ENCODE results near the gene DENND5B. TPM values are rescaled to one million over a fixed set of nuclear protein-coding genes. Genes with fewer than 3 reads are reported as not detected.
"Not testable (repeated sequence)": the region's sequence is repeated elsewhere in the genome, so short reads cannot be mapped to it uniquely, and the experiment has no call there.

The DENND5B gene
- 6.2 TPM for polyA plus RNA-seq (2013, experiment 1 of 2; ENCODE audit: insufficient read length)
- polyA plus RNA-seq (2013, experiment 2 of 2; ENCODE audit: insufficient read length), result 6.7 TPM

DNA sequence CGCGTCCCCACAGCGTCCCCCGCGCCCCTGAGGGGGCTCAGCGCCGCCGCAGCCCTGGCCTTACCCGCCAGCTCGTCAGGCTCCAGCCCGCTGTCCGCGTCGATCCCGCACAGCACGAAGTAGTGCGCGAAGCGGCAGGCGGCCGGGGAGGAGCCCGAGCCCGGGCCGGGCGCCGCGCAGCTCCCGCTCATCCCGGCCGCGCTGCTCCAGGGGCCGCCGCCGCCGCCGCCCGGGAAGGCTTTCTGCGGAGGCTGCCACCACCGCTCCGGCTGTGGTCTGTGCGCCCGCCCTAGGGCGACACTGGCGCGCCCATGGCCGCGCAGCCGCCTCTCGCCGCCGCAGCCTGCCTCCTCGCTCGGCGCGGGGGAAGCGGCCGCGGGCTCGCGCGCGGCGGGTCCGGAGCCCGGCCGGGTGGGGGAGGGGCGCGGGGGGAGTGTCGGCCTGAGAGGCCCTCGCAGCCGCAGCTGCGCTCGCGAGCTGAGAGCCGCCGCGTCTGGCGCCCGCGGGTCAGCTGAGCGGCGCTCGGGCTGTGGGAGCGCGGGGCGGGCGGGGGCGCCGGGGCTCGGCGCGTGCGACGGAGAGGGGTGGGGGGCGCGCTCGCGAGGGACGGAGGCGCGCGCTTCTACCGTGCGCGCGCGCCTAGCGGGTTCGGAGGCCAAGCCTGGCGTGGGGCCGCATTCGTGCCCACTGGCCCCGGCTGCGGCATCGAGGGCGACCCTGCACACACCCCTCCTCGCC lies at the start of gene DENND5B:
TSS of gene DENND5B (minus strand) at position 495 of the 738 bp plus-strand sequence. CDS start at position 191, 304 bp downstream.
- peak; percentile 68 for DNase-seq

DNA sequence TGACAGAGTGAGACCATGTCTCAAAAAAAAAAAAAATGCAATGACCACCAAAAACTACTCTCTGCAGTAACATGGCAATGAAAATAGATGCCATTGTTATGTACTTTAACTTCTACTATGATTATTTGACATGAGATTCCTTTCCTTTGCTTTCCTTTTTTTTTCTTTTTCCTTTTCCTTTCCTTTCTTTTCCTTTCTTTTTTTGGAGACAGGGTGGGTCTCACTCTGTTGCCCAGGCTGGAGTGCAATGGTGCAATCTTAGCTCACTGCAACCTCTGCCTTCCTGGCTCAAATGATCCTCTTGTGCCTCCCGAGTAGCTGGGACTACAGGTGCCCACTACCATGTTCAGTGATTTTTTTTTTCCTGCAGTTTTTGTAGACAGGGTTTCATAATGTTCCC lies 43.7 kb upstream of the DENND5B start:
- DNase-seq, result no peak

DNA sequence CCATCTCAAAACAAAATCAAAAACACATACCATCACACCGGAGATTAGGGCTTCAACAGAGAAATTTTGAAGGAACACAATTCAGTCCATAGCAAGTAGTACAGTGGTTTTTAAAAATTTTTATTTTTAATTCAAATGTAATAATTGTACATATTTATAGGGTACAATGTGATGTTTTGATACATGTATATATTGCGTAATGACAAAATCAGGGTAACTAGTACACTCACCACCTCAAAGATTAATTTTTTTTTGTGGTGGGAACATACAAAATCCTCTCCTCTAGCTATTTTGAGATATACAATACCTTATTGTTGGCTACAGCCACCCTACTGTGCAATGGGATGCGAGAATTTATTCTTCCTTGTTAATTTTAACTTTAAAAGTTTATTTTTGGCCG lies 42.5 kb upstream of the DENND5B start:
- no peak for DNase-seq

DNA sequence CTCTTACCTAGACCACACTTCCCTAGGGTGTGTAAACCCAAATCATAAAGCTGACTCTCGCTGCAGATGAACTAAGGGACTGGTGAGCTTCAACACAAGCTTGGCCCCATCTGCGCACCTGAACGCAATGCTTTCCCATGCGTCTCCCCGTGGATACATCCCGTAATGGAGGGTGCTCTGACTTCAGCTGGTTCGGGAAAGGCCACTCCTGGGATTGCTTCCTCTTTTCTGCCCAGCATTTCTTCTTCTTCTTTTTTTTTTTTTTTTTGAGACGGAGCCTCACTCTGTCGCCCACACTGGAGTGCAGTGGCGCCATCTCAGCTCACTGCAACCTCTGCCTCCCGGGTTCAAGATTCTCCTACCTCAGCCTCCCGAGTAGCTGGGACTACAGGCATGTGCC lies 40.9 kb upstream of the DENND5B start:
- no peak for DNase-seq

DNA sequence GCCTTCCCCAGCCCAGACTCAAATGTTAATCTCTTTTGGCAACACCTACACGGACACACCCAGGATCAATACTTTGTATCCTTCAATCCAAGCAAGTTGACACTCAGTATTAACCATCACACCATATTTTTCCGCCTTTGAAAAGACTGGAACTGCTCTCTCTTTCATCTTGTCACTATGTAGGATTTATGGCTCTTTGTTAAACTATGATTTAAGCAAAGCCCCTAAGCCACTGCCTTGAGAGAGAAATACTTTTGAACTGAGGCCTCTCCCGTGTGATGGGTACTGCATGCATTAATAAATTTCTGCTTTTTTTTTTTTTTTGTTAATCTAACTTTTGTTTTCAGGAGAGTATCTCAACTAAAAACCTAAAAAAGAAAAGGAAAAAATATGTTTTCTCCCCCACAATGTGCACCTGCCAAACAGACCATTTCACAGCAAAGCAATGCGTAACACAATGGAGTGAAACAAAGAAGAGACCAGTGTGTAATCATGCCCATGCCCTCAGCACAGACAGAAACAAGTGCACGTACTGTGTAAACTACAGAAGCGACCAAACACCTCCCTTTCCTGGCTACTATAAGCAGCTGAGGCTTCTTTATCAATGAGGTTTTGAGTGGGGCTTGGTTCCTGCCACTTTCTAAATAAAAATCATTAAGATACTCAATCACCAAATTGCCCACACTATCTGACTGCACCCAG lies 40.2 kb upstream of the DENND5B start:
- no peak for DNase-seq

DNA sequence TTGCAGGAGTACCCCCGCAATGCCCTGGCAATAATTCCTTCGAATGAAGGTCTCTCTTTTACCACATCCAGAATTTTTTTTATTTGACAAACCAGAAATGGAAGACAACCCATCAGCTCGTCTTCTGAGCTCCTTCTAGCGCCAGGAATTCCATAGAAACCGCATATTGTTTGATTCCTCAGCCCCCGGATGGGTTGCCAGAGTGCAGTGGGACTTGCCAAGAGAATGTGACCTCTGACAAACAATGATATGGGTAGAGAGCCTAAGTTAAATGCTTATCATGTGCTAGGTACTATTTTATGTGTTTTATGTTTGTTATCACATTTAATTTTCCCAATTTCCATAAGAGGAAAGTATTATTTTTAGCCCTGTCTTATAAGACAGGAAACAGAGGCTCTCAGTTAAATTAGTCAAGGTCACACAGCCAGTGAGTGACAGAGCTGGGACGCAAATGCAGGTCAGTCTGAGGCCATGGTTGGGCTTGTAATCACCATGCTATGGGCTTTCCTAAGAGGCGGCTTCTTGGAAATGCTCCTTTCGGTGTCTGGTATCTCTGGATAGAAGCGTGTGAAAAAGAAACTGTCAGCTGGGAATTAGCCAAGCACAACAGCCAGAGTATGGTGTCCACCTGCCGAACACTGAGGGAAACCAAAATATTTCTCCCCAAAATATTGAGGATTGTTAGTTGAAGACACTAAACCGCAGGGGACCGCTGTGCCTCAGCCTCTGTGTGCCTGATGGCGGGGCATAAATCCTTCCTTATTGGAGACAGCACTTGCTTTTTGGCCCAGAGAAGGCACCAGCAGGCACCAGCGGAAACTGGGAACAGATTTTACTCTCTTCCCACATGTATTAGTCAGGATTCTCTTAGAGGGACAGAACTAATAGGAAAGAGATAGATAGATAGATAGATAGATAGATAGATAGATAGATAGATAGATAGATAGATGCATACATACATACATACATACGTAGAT lies 39.1 kb upstream of the DENND5B start:
- DNase-seq, result peak; percentile 49

DNA sequence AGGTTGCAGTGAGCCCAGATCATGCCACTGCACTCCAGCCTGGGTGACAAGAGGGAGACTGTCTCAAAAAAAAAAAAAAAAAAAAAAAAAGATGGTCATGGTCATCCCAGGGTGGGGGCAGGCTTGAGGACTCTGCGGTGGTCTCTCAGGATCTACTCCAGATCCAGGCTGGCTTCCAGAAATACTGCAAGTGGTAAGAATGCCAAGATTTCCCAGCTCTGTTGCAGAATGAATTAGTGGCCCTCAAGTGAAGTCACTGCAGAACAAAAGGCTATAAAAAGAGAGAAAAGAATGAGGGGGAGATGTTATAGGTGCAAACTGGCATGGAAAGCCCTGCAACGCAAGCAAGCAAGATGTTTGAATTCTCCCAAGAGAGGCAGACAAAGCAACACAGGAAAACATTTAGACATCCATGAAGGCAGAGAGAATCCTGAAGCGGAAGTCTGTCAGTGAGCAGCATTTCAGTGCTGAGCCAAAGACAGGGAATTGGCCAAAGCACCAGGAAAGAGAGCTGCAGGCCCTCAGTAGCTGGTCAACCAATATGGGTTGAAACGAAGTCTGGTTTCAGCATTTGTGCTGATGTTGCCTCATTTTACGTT lies 36.6 kb upstream of the DENND5B start:
- DNase-seq, result no peak

DNA sequence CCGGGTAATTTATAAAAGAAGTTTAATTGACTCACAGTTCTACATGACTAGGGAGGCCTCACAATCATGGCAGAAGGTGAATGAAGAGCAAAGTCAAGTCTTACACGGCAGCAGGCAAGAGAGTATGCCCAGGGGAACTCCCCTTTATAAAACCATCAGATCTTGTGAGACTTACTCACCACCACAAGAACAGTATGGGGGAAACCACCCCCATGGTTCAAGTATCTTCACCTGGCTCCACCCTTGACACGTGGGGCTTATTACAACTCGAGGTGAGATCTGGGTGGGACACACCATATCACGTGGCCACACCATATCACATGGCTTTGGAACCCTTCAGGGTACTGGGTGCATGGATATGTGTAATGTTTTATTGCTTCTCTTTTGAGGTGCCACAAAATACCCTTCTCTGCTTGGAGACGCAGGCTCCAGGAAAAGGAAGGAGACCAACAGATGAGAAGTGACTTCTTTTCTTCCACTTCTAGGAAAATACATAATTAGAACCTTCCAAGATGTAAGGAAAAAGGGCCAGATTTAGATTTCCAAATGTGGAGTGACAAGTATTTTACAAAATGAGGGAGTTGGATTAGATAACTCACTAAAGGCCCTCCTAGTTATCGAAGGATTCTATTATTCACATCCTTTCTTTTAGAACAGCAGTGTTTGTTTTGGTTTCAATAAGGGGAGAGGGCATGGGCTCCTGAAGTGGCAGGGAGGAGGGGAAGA lies 35.5 kb upstream of the DENND5B start:
- DNase-seq, result no peak

DNA sequence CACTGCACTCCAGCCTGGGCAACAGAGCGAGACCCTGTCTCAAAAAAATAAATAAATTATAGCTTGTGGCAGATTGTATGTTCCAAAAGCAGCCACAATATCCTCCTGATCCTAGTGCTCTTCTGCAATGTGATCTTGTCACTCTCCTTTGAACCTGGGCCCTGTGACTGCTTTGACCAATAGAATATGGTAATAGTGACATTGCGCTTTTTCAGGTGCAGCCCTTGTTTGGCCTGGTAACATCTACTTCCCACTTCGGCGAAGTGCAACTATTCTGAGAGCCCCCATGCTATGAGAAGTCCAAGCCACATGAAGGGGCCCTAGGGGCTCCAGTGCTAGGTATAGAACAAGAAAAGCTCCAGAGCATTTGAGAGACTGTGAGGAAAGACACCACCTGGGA lies 31.1 kb upstream of the DENND5B start:
- no peak for DNase-seq

DNA sequence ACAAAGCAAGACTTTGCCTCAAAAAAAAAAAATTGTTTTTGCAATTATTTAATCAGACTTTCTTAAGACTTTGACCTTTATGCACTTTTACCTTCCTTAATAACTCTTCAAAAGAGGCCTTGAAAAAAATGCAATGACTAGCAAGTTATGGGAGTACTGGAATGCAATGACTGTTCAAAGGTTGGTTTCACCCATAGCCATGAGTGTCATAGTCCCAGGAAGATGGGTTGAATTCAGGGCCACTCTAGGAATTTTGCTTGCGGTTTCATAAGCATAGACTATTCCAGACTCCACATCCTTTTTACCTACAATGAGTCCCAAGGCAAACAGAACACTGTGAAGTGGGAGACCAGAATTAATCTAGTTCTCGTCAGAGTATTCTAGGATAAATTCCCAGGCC lies 29.4 kb upstream of the DENND5B start:
- DNase-seq, result peak; percentile 7

DNA sequence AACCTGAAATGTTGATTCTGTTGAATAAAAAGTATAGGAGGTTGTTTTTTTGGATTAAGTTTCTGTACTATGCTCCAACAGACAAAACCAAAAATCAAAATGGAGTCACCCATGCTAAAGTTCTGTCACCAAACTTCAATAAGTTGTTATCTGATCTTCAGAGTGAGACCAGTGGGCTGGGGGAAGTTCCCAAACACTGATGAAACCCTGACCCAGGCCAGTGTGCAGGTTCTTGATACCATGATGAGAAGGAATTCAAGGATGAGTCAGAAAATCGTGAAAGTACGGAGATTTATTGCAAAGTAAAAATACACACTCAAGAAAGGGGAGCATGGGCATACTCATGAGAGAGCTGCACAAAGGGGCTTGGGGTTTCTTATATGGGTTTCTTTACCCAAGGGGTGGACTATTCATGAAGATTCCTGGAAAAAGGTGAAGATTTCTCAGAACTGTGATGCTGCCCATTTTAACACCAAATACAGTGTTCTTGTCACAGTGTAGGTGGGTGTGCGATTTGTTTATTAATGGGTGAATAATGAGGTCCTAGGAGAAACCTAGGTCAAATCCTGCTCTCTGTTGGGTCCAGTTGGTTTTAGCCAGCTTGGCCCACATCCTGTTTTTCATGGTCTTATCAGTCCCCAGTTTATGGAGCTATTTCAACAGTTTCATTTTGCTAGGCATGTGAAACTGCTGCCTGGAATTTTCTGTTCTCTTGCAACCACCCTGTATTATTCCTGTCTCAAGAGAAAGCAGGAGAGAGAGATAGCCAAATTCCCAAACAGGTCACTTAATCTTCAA lies 27.5 kb upstream of the DENND5B start:
- no peak for DNase-seq

DNA sequence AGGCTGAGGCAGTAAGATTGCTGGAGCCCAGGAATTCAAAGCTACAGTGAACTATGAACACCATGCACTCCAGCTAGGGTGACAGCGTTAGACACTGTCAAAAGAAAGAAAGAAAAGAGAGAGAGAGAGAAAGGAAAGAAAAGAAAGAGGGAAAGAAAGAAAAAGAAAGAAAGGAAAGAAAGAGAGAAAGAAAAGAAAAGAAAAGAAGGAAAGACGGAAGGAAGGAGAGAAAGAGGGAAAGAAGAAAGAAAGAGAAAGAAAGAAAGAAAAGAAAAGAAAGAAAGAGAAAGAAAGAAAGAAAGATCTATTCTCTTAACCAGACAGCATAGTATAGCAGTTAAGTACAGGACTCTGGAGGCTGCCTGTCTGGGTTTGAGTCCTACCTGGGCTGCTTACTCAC lies 21.9 kb upstream of the DENND5B start:
- no peak for DNase-seq

DNA sequence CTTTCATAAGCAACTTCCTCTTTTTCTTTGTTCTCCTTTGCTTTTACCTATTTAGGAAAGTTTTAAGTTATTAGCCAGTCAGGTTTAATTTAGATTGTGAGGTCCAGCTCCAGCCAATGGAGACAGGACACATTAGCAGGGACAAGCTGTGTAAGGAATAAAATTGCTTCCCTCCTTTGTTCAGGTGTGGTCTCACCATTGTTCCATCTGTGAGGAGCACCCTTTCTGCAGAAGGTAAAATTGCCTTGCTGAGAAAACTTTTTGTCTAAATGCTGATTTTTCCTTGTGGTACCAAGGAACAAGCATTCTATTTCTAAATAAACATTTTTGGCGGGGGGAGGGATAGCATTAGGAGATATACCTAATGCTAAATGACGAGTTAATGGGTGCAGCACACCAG lies 17.4 kb upstream of the DENND5B start:
- not testable (repeated sequence) for DNase-seq

DNA sequence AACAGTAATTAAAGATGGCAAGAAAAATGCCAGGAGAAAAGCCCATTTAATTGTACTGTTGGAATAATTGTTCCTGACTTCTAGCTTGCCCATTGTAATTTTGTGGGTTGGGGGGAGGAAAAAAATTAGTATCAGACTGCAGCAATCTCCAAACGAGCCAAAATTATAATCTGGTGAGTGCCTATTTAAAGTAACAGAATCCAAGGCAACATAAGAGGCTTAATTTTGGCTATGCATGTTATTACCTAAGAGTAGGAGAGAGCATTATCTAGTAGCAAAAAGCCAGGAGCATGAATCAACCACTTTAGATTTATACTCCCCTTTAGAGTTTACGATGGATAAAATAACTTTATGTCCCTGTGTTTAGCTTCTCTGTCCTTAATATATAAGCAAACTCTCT lies 14.6 kb upstream of the DENND5B start:
- DNase-seq, result no peak

DNA sequence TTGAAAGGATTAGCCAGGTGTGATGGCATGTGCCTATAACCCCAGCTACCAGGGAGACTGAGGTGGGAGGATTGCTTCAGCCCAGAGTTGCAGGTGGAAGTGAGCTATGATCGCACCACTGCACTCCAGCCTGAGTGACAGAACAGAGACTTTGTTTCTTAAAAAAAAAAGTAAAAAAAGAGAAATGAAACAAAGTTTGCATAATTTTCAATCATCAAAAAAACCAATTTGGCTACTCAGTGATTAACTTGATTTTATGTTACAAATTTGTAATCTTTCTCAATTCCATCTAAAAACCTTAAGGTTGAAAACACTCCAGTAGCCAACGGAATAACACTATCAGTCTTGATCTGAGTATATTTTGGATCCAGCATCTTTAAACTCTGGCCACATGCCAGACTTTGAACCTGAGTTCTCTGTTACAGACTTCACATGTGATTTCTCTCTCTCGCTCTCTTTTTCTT lies 12.6 kb upstream of the DENND5B start:
- DNase-seq, result no peak

DNA sequence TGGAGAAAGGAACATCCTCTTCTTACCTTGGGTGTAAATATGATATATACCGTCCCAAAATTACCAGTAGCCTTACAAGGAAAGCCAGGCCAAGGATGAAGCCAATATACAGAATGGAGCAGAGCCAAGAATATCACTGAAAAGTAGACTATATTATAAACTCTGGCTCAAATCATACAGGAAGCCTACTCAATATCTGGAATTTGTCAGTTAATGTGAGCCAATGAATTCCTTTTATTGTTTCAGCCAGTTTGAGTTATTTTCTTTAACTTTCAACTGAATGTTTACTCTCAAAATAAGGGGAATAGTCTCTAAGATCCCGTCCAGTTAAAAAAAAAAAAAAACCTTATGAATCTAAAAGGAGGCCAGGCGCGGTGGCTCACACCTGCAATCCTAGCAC lies 9.8 kb upstream of the DENND5B start:
- DNase-seq, result no peak

DNA sequence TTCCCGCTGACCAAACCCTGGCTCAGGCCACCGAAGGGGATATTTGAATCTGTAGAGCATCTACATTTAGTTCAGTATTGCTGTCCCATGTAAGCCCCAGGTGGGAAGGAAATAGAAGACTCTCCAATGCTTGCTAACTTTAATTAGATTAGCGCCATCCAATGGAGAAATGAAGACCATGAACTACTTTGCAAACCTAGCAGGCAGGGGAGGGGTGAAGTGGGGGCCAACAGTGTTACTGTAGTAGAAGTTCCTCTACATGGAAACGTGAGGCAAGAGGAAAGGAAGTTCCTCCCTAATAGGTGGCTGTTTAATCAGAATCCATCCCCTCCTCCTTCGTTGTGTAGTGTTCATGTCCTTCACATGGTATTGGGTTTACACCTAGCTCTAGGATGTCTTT lies 9.3 kb upstream of the DENND5B start:
- DNase-seq, result no peak

DNA sequence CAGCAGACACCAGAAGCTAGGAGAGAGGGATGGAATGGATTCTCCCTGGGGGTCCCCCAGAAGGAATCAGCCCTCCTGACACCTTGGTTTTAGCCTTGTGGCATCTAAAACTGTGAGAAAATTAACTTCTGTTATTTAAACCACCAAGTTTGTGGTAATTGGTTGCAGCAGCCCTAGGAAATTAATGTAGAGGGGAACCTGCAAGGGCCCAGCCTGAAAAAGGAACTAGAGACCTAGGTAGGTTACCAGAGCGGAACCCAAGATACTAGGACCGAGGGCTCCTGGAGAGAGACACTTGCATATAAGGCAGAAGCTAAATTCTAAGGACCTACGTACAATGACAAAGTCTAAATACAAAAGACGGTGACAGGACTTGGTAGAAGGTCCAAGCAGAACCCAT lies 8.1 kb upstream of the DENND5B start:
- DNase-seq, result no peak

DNA sequence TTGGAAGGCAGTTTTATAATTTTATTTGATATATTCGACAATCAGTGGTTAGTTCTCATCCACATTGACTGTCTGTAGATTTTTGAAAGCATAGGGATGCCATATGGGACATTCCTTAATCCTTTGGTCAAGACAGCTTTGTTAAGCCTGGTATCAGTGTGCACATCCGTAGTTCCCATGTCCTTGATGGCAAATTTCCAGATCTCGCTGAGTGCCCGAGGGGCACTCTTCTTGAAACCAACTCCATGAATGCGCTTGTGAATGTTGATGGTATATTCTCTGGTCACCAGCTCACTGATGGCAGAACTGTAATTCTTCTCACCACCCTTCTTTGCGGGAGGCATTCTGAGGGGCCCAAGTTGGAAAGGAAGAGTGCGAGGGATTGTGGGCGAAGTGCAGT lies 6.1 kb upstream of the DENND5B start:
- no peak for DNase-seq

DNA sequence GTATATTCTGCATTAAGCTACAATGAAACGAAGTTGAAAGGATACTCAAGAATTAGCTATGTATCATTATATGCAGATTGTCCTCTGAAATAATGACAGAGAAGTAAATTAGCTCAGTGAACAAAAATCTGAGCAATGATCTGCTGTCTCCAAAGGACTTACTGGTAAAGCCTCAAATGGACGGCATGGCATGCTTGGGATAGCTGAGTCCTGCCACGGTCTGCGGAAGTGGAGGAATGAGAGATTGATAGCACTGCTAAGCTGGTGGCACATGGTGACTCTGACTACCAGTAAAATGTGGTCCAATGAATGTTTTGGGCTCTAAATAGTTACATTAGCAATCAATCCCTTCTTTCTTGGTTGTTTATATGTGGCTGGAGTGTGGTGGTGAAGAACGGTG lies 3.7 kb upstream of the DENND5B start:
- peak; percentile 59 for DNase-seq

DNA sequence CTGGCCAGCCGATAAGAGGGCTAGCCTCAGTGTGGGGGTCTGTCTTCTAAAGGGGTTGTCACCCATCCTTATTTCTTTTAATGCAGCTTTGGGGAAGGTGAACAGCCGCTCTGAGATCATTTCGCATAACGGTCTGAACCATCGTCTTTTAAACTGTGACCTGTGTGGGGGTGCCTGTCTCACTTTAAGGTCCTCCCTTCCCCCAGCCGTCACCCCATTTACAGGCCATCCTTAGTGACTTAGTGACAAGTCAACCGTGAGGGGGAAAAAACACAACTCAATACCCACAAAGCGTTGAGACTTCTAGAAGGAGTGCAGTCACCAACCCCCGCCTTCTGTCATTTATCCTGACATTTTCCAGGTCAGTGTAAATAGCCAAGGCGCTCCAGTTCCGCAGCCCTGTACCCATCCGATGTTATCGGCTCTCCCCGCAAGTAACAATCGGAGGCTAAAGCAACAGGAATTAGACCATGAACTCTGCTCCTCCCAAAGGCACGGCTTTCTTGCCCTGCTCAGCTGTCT lies 505 bp upstream of the DENND5B start:
- no peak for DNase-seq
